Neural progenitor cell (in vitro differentiated cells): ENCODE results near the gene CENPW.
A peak's percentile ranks its signal among the peaks of the same experiment; 100 is the strongest.

Experiments
- CTCF ChIP-seq: fragments of 200-600 bp; sonication (generic); IDR thresholded peaks from 2 replicates; pipeline ENCODE4 v1.5.1; 2017; ENCODE audit warnings: antibody characterized with exemption, mild to moderate bottlenecking
- EZH2 ChIP-seq: fragments of 200-600 bp; sonication (generic); IDR thresholded peaks from 2 replicates; pipeline ENCODE4 v1.6.1; 2017; ENCODE audit warnings: antibody characterized with exemption, mild to moderate bottlenecking, moderate library complexity
- EZH2phosphoT487 ChIP-seq: fragments of 200-600 bp; sonication (generic); IDR thresholded peaks from 2 replicates; pipeline ENCODE4 v1.6.1; 2017; ENCODE audit warnings: antibody characterized with exemption

- TF ChIP-seq CTCF, result peak; percentile 45
- no peak for TF ChIP-seq EZH2
- TF ChIP-seq EZH2phosphoT487, result no peak
Observed at GRCh38 chr6:126312013-126312665, 27.8 kb upstream of the CENPW start.
